SU-DHL-6 (cell line): ENCODE measurements around the gene SDK1.

Experiments
- H2AFZ ChIP-seq: fragments of 200-600 bp; sonication (generic); 2 replicates; pipeline ENCODE4 v1.6.1; 2014; ENCODE audit warnings: low read depth, mild to moderate bottlenecking, moderate library complexity, mixed read lengths, antibody characterized with exemption, low read length; ENCODE audit not compliant: severe bottlenecking
- H3F3A ChIP-seq: fragments of 200-600 bp; shearing (Covaris generic); 2 replicates; pipeline ENCODE4 v1.6.0; 2016; ENCODE audit warnings: antibody characterized with exemption, mild to moderate bottlenecking; ENCODE audit not compliant: insufficient read depth
- H3K27ac ChIP-seq: fragments of 200-600 bp; sonication (generic); 2 replicates; pipeline ENCODE4 v1.5.1; 2016; ENCODE audit warnings: low read depth, mild to moderate bottlenecking, low read length, moderate library complexity, mixed read lengths
- H3K27me3 ChIP-seq: fragments of 200-600 bp; sonication (generic), shearing (Covaris generic); 2 replicates; pipeline ENCODE4 v1.6.0; 2014; ENCODE audit warnings: mild to moderate bottlenecking, low read length
- H3K36me3 ChIP-seq: fragments of 200-600 bp; sonication (generic); 2 replicates; pipeline ENCODE4 v1.6.1; 2014; ENCODE audit warnings: mild to moderate bottlenecking, low read length, mixed read lengths
- H3K4me2 ChIP-seq: fragments of 300-600, 200-600 bp; shearing (Covaris generic), sonication (generic); 2 replicates; pipeline ENCODE4 v1.6.0; 2014; ENCODE audit warnings: low read length, low read depth, mild to moderate bottlenecking; ENCODE audit not compliant: poor library complexity, severe bottlenecking
- H3K4me3 ChIP-seq: fragments of 200-600 bp; sonication (generic); 2 replicates; pipeline ENCODE4 v1.5.1; 2014; ENCODE audit warnings: antibody characterized with exemption, low read length, mild to moderate bottlenecking, mixed read lengths; ENCODE audit not compliant: insufficient read depth, poor library complexity, severe bottlenecking
- H3K79me2 ChIP-seq: fragments of 200-600 bp; sonication (generic); 2 replicates; pipeline ENCODE4 v1.6.1; 2014; ENCODE audit warnings: mild to moderate bottlenecking, low read length, moderate library complexity; ENCODE audit not compliant: insufficient read depth
- H3K9ac ChIP-seq: fragments of 200-600 bp; sonication (generic); 2 replicates; pipeline ENCODE4 v1.7.0; 2014; ENCODE audit warnings: mild to moderate bottlenecking, low read length
- H3K9me2 ChIP-seq: fragments of 200-600 bp; sonication (generic); replicated peaks from 2 replicates; pipeline ENCODE4 v1.6.1; 2014; ENCODE audit warnings: low read length; ENCODE audit not compliant: insufficient read depth
- H3K9me3 ChIP-seq: fragments of 200-600 bp; sonication (generic); 2 replicates; pipeline ENCODE4 v1.6.1; 2014; ENCODE audit warnings: low read length, mixed read lengths; ENCODE audit not compliant: insufficient read depth
- H4K20me1 ChIP-seq: fragments of 200-600 bp; sonication (generic); 2 replicates; pipeline ENCODE4 v1.6.1; 2014; ENCODE audit warnings: low read depth, mild to moderate bottlenecking, antibody characterized with exemption, low read length, moderate library complexity, mixed read lengths
- CTCF ChIP-seq: fragments of 200-600 bp; sonication (generic); IDR thresholded peaks from one replicate; pipeline ENCODE4 v1.5.1; 2017; ENCODE audit warnings: antibody characterized with exemption, mild to moderate bottlenecking, low read length, moderate library complexity; ENCODE audit not compliant: insufficient read depth, poor library complexity, severe bottlenecking
- EZH2phosphoT487 ChIP-seq: fragments of 200-600 bp; sonication (generic), shearing (Covaris generic); conservative IDR thresholded peaks from 2 replicates; pipeline ENCODE4 v1.6.1; 2018; ENCODE audit warnings: mild to moderate bottlenecking, antibody characterized with exemption, low read length, moderate library complexity, mixed read lengths

SDK1 gene

DNA sequence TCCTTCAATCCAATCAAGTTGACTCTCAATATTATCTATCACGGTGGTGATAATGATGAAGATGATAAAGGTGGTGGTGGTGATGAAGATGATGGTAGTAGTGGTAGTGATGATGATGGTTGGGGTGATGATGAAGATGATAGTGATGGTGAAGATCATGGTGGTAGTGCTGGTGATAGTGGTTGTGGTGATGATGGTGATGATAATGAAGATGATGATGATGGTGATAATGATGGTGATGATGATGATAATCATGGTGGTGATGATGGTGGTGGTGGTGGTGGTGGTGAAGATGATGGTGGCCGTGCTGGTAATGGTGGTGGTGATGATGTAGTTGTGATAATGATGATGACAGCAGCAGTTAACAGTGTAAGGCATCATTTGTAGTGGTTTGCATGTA lies 29.8 kb upstream of the SDK1 start:
- TF ChIP-seq CTCF, result no peak
- no peak for TF ChIP-seq EZH2phosphoT487
- Histone ChIP-seq H3K4me3 (no peak overlapping the region), H3K9me2 (no peaks in the 10 kb centered on the region), H3K36me3 (no peaks in the 10 kb centered on the region), H3K9me3 (0 out of 2 replicates have a peak, but pooled peaks cover 4% of the 10 kb centered on the region), H4K20me1 (no peaks in the 10 kb centered on the region), H3F3A (no peaks in the 10 kb centered on the region), H3K4me2 (no peak overlapping the region), H3K9ac (no peak overlapping the region), H3K27ac (no peak overlapping the region), H3K79me2 (no peaks in the 10 kb centered on the region), H2AFZ (no peak overlapping the region), H3K27me3 (no peaks in the 10 kb centered on the region)

GRCh38 chr7:3272691-3273141 lies 28.3 kb upstream of the SDK1 start:
- no peaks in the 10 kb centered on the region for H3K9me2 ChIP-seq
- H3K4me3 ChIP-seq, result no peak overlapping the region
- H3K9ac ChIP-seq, result no peak overlapping the region
- TF ChIP-seq CTCF, result no peak
- no peak for TF ChIP-seq EZH2phosphoT487
- no peaks in the 10 kb centered on the region for H3K36me3 ChIP-seq
- H2AFZ ChIP-seq, result no peak overlapping the region
- H4K20me1 ChIP-seq, result no peaks in the 10 kb centered on the region
- H3K79me2 ChIP-seq, result no peaks in the 10 kb centered on the region
- no peak overlapping the region for H3K4me2 ChIP-seq
- H3K9me3 ChIP-seq, result 0 out of 2 replicates have a peak, but pooled peaks cover 4% of the 10 kb centered on the region
- H3K27ac ChIP-seq, result no peak overlapping the region
- H3F3A ChIP-seq, result no peaks in the 10 kb centered on the region
- H3K27me3 ChIP-seq, result no peaks in the 10 kb centered on the region

DNA sequence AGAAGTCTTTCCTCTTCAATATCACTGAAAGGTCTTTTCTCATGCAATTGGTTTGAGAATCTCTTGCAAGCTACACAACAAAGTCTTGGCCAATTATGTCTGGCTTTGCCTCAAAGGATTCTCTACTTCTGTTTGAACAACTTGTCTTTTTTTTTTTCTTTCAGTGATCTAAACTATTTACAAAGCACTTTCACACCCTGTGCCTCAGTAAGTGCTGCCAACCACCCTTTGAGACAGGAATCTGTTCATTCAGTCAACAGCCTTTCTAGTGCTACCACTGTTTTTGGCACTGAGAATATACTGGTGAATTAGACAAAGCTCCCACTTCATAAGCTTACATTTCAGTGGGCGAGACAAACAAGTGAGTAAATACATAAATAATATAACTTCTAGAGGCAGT lies 26.9 kb upstream of the SDK1 start:
- no peak overlapping the region for H3K4me3 ChIP-seq
- no peak overlapping the region for H3K27ac ChIP-seq
- no peaks in the 10 kb centered on the region for H3F3A ChIP-seq
- no peak overlapping the region for H3K9ac ChIP-seq
- TF ChIP-seq CTCF (no peak), EZH2phosphoT487 (no peak)
- no peak overlapping the region for H3K4me2 ChIP-seq
- no peaks in the 10 kb centered on the region for H3K79me2 ChIP-seq
- H3K9me2 ChIP-seq, result no peaks in the 10 kb centered on the region
- H2AFZ ChIP-seq, result no peak overlapping the region
- no peaks in the 10 kb centered on the region for H3K27me3 ChIP-seq
- no peaks in the 10 kb centered on the region for H4K20me1 ChIP-seq
- H3K9me3 ChIP-seq, result 0 out of 2 replicates have a peak, but pooled peaks cover 4% of the 10 kb centered on the region
- H3K36me3 ChIP-seq, result no peaks in the 10 kb centered on the region
